Measurements from ENCODE around the gene CAB39L.

DNA sequence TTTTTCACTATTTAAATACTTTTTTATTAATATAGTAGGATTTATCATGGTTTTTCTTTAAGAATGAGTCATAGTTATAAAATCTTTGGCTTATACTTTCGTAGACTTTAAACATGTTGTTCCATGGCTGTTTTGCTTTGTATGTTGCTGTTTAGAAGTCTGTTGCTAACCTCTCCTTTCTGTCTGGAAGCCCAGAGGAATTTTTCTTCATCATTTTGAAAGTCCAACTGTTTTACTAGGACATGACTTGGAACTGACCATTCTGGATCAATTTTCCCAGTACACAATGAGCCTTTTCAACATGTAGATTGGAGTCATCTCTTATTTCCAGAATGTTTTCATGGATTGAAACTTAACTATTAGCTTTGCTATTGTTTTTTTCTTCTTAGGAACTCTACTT, 7.9 kb downstream of the CAB39L start:
- TF ChIP-seq CTCF (IDR thresholded peaks at IDR 0.05; ENCODE audit: poor library complexity, severe bottlenecking), result no peak
- TF ChIP-seq RAD21 (conservative IDR thresholded peaks at IDR 0.05), result no peak
- no peak for TF ChIP-seq SMC3 (conservative IDR thresholded peaks at IDR 0.05; ENCODE audit: poor library complexity)
- no peak for TF ChIP-seq POLR2AphosphoS5 (IDR thresholded peaks at IDR 0.05)
- TF ChIP-seq EZH2 (IDR thresholded peaks at IDR 0.05; ENCODE audit: borderline replicate concordance, insufficient read depth, low read length, poor library complexity, severe bottlenecking), result no peak
- TF ChIP-seq, protein P1, sequence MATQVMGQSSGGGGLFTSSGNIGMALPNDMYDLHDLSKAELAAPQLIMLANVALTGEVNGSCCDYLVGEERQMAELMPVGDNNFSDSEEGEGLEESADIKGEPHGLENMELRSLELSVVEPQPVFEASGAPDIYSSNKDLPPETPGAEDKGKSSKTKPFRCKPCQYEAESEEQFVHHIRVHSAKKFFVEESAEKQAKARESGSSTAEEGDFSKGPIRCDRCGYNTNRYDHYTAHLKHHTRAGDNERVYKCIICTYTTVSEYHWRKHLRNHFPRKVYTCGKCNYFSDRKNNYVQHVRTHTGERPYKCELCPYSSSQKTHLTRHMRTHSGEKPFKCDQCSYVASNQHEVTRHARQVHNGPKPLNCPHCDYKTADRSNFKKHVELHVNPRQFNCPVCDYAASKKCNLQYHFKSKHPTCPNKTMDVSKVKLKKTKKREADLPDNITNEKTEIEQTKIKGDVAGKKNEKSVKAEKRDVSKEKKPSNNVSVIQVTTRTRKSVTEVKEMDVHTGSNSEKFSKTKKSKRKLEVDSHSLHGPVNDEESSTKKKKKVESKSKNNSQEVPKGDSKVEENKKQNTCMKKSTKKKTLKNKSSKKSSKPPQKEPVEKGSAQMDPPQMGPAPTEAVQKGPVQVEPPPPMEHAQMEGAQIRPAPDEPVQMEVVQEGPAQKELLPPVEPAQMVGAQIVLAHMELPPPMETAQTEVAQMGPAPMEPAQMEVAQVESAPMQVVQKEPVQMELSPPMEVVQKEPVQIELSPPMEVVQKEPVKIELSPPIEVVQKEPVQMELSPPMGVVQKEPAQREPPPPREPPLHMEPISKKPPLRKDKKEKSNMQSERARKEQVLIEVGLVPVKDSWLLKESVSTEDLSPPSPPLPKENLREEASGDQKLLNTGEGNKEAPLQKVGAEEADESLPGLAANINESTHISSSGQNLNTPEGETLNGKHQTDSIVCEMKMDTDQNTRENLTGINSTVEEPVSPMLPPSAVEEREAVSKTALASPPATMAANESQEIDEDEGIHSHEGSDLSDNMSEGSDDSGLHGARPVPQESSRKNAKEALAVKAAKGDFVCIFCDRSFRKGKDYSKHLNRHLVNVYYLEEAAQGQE (IDR thresholded peaks at IDR 0.05; ENCODE audit: borderline replicate concordance), result no peak
- no peak for TF ChIP-seq MXI1 (conservative IDR thresholded peaks at IDR 0.05; ENCODE audit: poor library complexity, severe bottlenecking)
